B cell (primary cell): ENCODE data around the gene SLC39A7. TPM values are rescaled to one million over a fixed set of nuclear protein-coding genes. Genes with fewer than 3 reads are reported as not detected.
A peak's percentile ranks its signal among the peaks of the same experiment; 100 is the strongest.

Experiments used
- ATAC-seq: fragments of 200-7000 bp; cut with Tn5 transposase; one replicate; pipeline ENCODE4 v1.10.0; 2021; ENCODE audit warnings: low read depth, mild to moderate bottlenecking, moderate number of reproducible peaks, moderate library complexity
- CTCF ChIA-PET: fragments of 350-600 bp; sonication (Branson Sonifier 250); formaldehyde crosslinking; loops from one replicate; lab custom pipeline; 2021; ENCODE audit warnings: antibody characterized with exemption, inconsistent platforms; lab: Charles Lee
- POLR2A ChIA-PET: fragments of 350-600 bp; sonication (Branson Sonifier 250); formaldehyde crosslinking; loops from one replicate; lab custom pipeline; 2021; ENCODE audit warnings: antibody characterized with exemption; lab: Charles Lee
- DNase-seq: peaks from one replicate; pipeline ENCODE4 v3.0.0; 2013
- H2AFZ ChIP-seq: 2 replicates; pipeline ENCODE4 v1.6.1; 2012; ENCODE audit warnings: mild to moderate bottlenecking, low read depth, low read length; ENCODE audit not compliant: insufficient read depth, poor library complexity, severe bottlenecking
- H3K27ac ChIP-seq, 2 donors: 1 replicate in 1 of 2; 2 replicates in 1 of 2; pipeline ENCODE4 v1.5.1; 2012 to 2013; ENCODE audit warnings: low read length in 2 of 2, mild to moderate bottlenecking in 2 of 2, moderate library complexity in 1 of 2
- H3K27me3 ChIP-seq, 4 experiments: fragments of 200-600 bp in 1 of 4; sonication (generic) in 1 of 4; replicated peaks in 1 of 4; 1 replicate in 2 of 4; 2 replicates in 2 of 4; pipeline versions ENCODE4 v1.6.1 to v1.7.0; 2013 to 2016; ENCODE audit warnings: low read length in 3 of 4, mild to moderate bottlenecking in 2 of 4, mixed read lengths in 1 of 4, moderate library complexity in 1 of 4; ENCODE audit not compliant: insufficient read depth in 4 of 4, control insufficient read depth in 3 of 4; ENCODE audit errors: control extremely low read depth in 1 of 4
- H3K36me3 ChIP-seq, 2 experiments: replicated peaks in 1 of 2; 1 replicate in 1 of 2; 2 replicates in 1 of 2; pipeline versions ENCODE4 v1.6.1 to v1.7.1; 2013; ENCODE audit warnings: low read length in 1 of 2; ENCODE audit not compliant: insufficient read depth in 2 of 2, control insufficient read depth in 1 of 2; ENCODE audit errors: control extremely low read depth in 1 of 2, extremely low read depth in 1 of 2
- H3K4me1 ChIP-seq, 2 donors: fragments of 200-600 bp in 1 of 2; sonication (generic) in 1 of 2; 1 replicate in 1 of 2; 2 replicates in 1 of 2; pipeline versions ENCODE4 v1.5.1 to v1.6.1; 2013 to 2017; ENCODE audit warnings: low read length in 2 of 2; ENCODE audit not compliant: control insufficient read depth in 2 of 2, insufficient read depth in 2 of 2
- H3K4me2 ChIP-seq: replicated peaks from 2 replicates; pipeline ENCODE3; 2012; ENCODE audit warnings: mild to moderate bottlenecking, low read depth, low read length; ENCODE audit not compliant: poor library complexity, severe bottlenecking
- H3K4me3 ChIP-seq, 5 experiments: fragments of 200-600 bp in 1 of 5; sonication (generic) in 1 of 5; 1 replicate in 3 of 5; 2 replicates in 2 of 5; pipeline versions ENCODE4 v1.5.1 to v1.7.0; 2011 to 2016; ENCODE audit warnings: low read length in 4 of 5, mild to moderate bottlenecking in 4 of 5, low read depth in 2 of 5, control low read depth in 1 of 5, moderate library complexity in 1 of 5; ENCODE audit not compliant: insufficient read depth in 1 of 5; ENCODE audit errors: control extremely low read depth in 1 of 5, extremely low read depth in 1 of 5
- H3K79me2 ChIP-seq: fragments of 200-600 bp; sonication (generic); one replicate; pipeline ENCODE4 v1.6.0; 2016; ENCODE audit warnings: low read length; ENCODE audit not compliant: control insufficient read depth, insufficient read depth
- H3K9ac ChIP-seq: fragments of 200-600 bp; sonication (generic); 2 replicates; pipeline ENCODE4 v1.6.1; 2017; ENCODE audit warnings: mild to moderate bottlenecking, low read length, moderate library complexity
- H3K9me3 ChIP-seq, 3 donors: one replicate each; pipeline versions ENCODE4 v1.6.1 to v1.7.1; 2013; ENCODE audit warnings: low read length in 2 of 3; ENCODE audit not compliant: control insufficient read depth in 2 of 3, insufficient read depth in 1 of 3; ENCODE audit errors: control extremely low read depth in 1 of 3
- H4K20me1 ChIP-seq: 2 replicates; pipeline ENCODE4 v1.6.0; 2012; ENCODE audit warnings: mild to moderate bottlenecking, low read length; ENCODE audit not compliant: insufficient read depth, control insufficient read depth, poor library complexity, severe bottlenecking
- H3K27ac Mint-ChIP-seq: one replicate; pipeline ENCODE4 v1.8.0; 2021; ENCODE audit warnings: mixed read lengths
- H3K27me3 Mint-ChIP-seq: one replicate; pipeline ENCODE4 v1.8.0; 2021; ENCODE audit warnings: mixed read lengths
- H3K4me1 Mint-ChIP-seq: one replicate; pipeline ENCODE4 v1.8.0; 2021; ENCODE audit warnings: mixed read lengths
- H3K4me3 Mint-ChIP-seq: one replicate; pipeline ENCODE4 v1.8.0; 2021; ENCODE audit warnings: mixed read lengths
- H3K9me3 Mint-ChIP-seq: one replicate; pipeline ENCODE4 v1.8.0; 2022; ENCODE audit warnings: mixed read lengths; ENCODE audit not compliant: insufficient read depth
- EZH2 ChIP-seq: IDR thresholded peaks from 2 replicates; pipeline ENCODE4 v1.6.1; 2012; ENCODE audit warnings: borderline replicate concordance, low read depth, mild to moderate bottlenecking, moderate library complexity, low read length; ENCODE audit not compliant: insufficient read depth, poor library complexity, severe bottlenecking
- WGBS: methylation state at CpG from one replicate; pipeline ENCODE4 v1.1.5; 2013; ENCODE audit warnings: missing lambda C conversion rate; ENCODE audit not compliant: insufficient coverage; 5-methylcytosine and 5-hydroxymethylcytosine counted together
- intact Hi-C: fragments of 100-400 bp; cut with micrococcal nuclease; formaldehyde crosslinking; loops from one replicate; pipeline ENCODE4 v1.10.0; 2022
- polyA plus RNA-seq: library from polyadenylated mRNA; depleted of rRNA; stranded (reverse); fragments of >200 nt; gene quantifications from 2 replicates; pipeline ENCODE4 v1.2.3, GENCODE V29; 2012
- total RNA-seq, 2 donors: library from RNA; stranded (reverse); fragments of 120-200 nt in 1 of 2; gene quantifications; 1 replicate in 1 of 2; 2 replicates in 1 of 2; pipeline versions ENCODE4 v1.2.3 to v1.2.4, GENCODE V29; 2013 to 2022
- TF ChIP-seq, protein P1 (sequence below): fragments of 200-600 bp; IDR thresholded peaks from one replicate; pipeline ENCODE4 v1.8.0; 2022; ENCODE audit warnings: antibody characterized with exemption, mild to moderate bottlenecking

SLC39A7 gene
- total and polyA plus RNA-seq, 2 donors (not counting 1 experiment from before 2014, with no cell fraction given): 18.7 to 29.6 TPM

DNA sequence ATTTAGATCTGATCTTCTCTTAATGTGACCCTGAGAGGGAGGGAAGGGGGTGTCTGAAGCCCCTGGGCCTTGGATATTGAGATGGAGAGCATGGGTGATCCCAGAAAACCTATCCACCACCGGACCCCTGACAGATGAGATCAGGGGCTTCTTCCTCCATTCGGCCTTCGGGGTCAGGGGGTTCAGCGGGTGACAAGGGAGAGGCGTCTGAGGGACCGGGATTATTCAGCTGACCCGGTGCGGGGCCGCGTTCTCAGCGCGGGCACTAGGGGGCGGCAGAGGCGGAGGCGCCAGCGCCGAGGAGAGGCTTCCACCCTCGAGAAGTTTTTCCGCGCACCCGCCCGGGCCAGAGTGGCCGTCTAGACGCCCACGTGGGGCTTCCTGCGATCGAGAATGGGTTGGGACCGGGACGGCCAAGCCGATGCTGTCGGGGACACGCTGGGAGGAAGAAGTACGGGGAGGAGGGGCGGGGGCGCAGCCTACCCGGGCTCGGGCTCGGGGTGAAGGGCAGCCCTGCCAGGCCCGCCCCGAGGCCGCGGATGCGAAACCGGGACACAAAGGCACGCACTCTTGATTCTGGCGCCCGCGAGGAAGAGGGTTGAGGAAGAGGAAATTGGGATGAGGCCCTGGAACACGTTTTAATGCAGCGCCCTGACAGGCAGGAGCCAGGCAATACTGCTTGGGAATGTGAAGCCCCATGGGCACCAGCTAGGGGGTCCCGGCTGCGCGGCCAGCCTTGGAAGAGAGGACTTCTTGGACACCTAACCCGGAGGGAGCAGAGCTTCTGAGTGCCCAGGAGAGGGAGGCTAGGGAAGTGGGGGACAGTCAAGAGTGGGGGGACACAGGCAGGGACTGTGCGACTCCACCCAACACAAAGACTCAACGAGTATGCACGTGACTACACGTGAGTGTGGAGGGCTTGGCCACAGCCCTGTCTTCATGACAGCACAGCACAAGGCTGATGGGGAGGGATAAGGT lies 39.0 kb upstream of the SLC39A7 start:
- peaks cover 0 to 3% (median 0%) of the 10 kb centered on the region in 4 experiments for H3K27me3 ChIP-seq
- H4K20me1 ChIP-seq: no peaks in the 10 kb centered on the region
- H3K27ac Mint-ChIP-seq: peak overlapping the region; percentile 78
- H3K27me3 Mint-ChIP-seq: peaks cover 16% of the 10 kb centered on the region
- H3K4me1 Mint-ChIP-seq: peaks cover 17% of the 10 kb centered on the region
- peak overlapping the region in 4 of 5 experiments; percentile 52 to 68 (median 62) for H3K4me3 ChIP-seq
- peak overlapping the region in 1 of 2 donors; percentile 29 for H3K27ac ChIP-seq
- no peaks in the 10 kb centered on the region for H3K36me3 ChIP-seq
- no peaks in the 10 kb centered on the region for H3K79me2 ChIP-seq
- H3K4me2 ChIP-seq: peak overlapping the region; percentile 91
- intact Hi-C loops: loop anchor here (1.0 kb wide), 2 partner anchors 36 to 87 kb away; no protein-coding TSS in a partner anchor
- CTCF ChIA-PET: interaction anchor here (0.6 to 4.5 kb wide), 24 partner anchors 11 to 163 kb away, joined by 3 to 80 read pairs (median 3); partner anchors contain the start of genes RGL2 and RING1
- 5% methylated on average over 53 of the region's 58 CpGs for WGBS
- ATAC-seq (peak; percentile 97), DNase-seq (peak; percentile 87)
- peak overlapping the region; percentile 87 for H2AFZ ChIP-seq
- peaks cover 7 to 18% of the 10 kb centered on the region in 2 donors for H3K4me1 ChIP-seq
- H3K9me3 Mint-ChIP-seq: no peaks in the 10 kb centered on the region
- peak overlapping the region; percentile 66 for H3K9ac ChIP-seq
- no peak for TF ChIP-seq EZH2
- TF ChIP-seq, protein P1, sequence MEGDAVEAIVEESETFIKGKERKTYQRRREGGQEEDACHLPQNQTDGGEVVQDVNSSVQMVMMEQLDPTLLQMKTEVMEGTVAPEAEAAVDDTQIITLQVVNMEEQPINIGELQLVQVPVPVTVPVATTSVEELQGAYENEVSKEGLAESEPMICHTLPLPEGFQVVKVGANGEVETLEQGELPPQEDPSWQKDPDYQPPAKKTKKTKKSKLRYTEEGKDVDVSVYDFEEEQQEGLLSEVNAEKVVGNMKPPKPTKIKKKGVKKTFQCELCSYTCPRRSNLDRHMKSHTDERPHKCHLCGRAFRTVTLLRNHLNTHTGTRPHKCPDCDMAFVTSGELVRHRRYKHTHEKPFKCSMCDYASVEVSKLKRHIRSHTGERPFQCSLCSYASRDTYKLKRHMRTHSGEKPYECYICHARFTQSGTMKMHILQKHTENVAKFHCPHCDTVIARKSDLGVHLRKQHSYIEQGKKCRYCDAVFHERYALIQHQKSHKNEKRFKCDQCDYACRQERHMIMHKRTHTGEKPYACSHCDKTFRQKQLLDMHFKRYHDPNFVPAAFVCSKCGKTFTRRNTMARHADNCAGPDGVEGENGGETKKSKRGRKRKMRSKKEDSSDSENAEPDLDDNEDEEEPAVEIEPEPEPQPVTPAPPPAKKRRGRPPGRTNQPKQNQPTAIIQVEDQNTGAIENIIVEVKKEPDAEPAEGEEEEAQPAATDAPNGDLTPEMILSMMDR: peak; percentile 93
- H3K9me3 ChIP-seq: no peaks in the 10 kb centered on the region
- peak overlapping the region; percentile 95 for H3K4me3 Mint-ChIP-seq
- POLR2A ChIA-PET: interaction anchor here (0.6 to 1.5 kb wide), 3 partner anchors 87 to 217 kb away, joined by 3 to 5 read pairs (median 3); no protein-coding TSS in a partner anchor
